Measurements from ENCODE around the gene THEMIS2.

THEMIS2 gene

GRCh38 chr1:27831568-27832410 lies 40.6 kb upstream of the THEMIS2 start:
- no peak for TF ChIP-seq EGR1 (IDR thresholded peaks at IDR 0.05)
- no peak for TF ChIP-seq CREB1 (IDR thresholded peaks at IDR 0.05; ENCODE audit: low read depth)
- no peak for TF ChIP-seq ZBTB7A (IDR thresholded peaks at IDR 0.05; ENCODE audit: low read depth)
- no peak for TF ChIP-seq YY1 (IDR thresholded peaks at IDR 0.05; ENCODE audit: low read depth)
- TF ChIP-seq RAD21 (IDR thresholded peaks at IDR 0.05; ENCODE audit: low read depth), result no peak

DNA sequence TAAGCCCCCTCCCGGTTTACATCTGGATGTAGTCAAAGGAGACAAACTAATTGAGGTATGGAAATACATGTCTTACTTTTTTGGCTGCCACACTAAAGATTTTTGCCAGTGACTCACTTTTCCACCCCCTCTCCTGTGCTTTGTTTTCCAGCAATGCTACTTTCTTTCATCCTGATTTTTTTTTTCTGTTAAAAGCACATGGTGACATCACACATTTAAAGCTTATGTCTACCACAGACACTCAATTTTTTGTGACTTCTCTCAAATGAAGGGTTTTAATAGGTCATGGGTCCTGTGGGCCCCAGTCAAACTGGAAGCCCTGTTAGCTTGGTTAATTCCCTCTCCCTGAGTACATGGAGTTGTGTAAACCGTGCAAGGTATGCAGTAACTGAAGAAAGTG lies 39.6 kb upstream of the THEMIS2 start:
- TF ChIP-seq CREB1 (IDR thresholded peaks at IDR 0.05; ENCODE audit: low read depth) (no peak), YY1 (IDR thresholded peaks at IDR 0.05; ENCODE audit: low read depth) (no peak), CEBPB (IDR thresholded peaks at IDR 0.05) (no peak), ZBTB7A (IDR thresholded peaks at IDR 0.05; ENCODE audit: low read depth) (no peak), MAX (IDR thresholded peaks at IDR 0.05) (no peak), TCF12 (IDR thresholded peaks at IDR 0.05; ENCODE audit: low read depth) (no peak), USF1 (IDR thresholded peaks at IDR 0.05) (no peak), EP300 (IDR thresholded peaks at IDR 0.05; ENCODE audit: borderline replicate concordance) (no peak), TEAD4 (IDR thresholded peaks at IDR 0.05) (no peak), EGR1 (IDR thresholded peaks at IDR 0.05) (no peak), TAF1 (IDR thresholded peaks at IDR 0.05; ENCODE audit: low read depth) (no peak), RAD21 (IDR thresholded peaks at IDR 0.05; ENCODE audit: low read depth) (no peak), NFIC (IDR thresholded peaks at IDR 0.05) (no peak), FOXM1 (IDR thresholded peaks at IDR 0.05; ENCODE audit: borderline replicate concordance, low read depth) (no peak)
- TF ChIP-seq, protein P1, sequence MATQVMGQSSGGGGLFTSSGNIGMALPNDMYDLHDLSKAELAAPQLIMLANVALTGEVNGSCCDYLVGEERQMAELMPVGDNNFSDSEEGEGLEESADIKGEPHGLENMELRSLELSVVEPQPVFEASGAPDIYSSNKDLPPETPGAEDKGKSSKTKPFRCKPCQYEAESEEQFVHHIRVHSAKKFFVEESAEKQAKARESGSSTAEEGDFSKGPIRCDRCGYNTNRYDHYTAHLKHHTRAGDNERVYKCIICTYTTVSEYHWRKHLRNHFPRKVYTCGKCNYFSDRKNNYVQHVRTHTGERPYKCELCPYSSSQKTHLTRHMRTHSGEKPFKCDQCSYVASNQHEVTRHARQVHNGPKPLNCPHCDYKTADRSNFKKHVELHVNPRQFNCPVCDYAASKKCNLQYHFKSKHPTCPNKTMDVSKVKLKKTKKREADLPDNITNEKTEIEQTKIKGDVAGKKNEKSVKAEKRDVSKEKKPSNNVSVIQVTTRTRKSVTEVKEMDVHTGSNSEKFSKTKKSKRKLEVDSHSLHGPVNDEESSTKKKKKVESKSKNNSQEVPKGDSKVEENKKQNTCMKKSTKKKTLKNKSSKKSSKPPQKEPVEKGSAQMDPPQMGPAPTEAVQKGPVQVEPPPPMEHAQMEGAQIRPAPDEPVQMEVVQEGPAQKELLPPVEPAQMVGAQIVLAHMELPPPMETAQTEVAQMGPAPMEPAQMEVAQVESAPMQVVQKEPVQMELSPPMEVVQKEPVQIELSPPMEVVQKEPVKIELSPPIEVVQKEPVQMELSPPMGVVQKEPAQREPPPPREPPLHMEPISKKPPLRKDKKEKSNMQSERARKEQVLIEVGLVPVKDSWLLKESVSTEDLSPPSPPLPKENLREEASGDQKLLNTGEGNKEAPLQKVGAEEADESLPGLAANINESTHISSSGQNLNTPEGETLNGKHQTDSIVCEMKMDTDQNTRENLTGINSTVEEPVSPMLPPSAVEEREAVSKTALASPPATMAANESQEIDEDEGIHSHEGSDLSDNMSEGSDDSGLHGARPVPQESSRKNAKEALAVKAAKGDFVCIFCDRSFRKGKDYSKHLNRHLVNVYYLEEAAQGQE (IDR thresholded peaks at IDR 0.05; ENCODE audit: low read depth), result no peak

DNA sequence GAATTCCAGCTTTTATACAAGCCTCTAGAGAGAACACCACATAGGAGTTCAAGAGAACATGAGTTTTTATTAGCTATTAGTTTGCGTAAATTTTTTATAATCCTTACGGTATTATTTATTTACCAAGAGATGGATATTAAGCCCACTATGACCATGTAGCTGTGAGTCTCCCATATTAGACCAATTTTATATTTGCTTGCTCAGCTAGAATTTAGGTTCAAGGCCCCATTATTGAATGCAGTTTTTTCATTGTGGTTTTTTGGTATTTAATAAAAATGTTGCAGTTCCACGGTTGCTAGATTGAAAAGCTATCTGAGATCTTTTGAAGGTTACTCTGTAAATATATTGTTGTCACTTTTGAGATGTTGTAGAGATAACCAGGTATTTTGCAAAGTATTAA lies 38.9 kb upstream of the THEMIS2 start:
- TF ChIP-seq RAD21 (IDR thresholded peaks at IDR 0.05; ENCODE audit: low read depth) (no peak), NFIC (IDR thresholded peaks at IDR 0.05) (no peak), MAX (IDR thresholded peaks at IDR 0.05) (no peak), CEBPB (IDR thresholded peaks at IDR 0.05) (no peak), USF1 (IDR thresholded peaks at IDR 0.05) (no peak), FOXM1 (IDR thresholded peaks at IDR 0.05; ENCODE audit: borderline replicate concordance, low read depth) (no peak), EGR1 (IDR thresholded peaks at IDR 0.05) (no peak), CREB1 (IDR thresholded peaks at IDR 0.05; ENCODE audit: low read depth) (no peak), EP300 (IDR thresholded peaks at IDR 0.05; ENCODE audit: borderline replicate concordance) (no peak), TCF12 (IDR thresholded peaks at IDR 0.05; ENCODE audit: low read depth) (no peak), TAF1 (IDR thresholded peaks at IDR 0.05; ENCODE audit: low read depth) (no peak), TEAD4 (IDR thresholded peaks at IDR 0.05) (no peak), YY1 (IDR thresholded peaks at IDR 0.05; ENCODE audit: low read depth) (no peak), ZBTB7A (IDR thresholded peaks at IDR 0.05; ENCODE audit: low read depth) (no peak)
- TF ChIP-seq, protein P1 (IDR thresholded peaks at IDR 0.05; ENCODE audit: low read depth), result no peak

DNA sequence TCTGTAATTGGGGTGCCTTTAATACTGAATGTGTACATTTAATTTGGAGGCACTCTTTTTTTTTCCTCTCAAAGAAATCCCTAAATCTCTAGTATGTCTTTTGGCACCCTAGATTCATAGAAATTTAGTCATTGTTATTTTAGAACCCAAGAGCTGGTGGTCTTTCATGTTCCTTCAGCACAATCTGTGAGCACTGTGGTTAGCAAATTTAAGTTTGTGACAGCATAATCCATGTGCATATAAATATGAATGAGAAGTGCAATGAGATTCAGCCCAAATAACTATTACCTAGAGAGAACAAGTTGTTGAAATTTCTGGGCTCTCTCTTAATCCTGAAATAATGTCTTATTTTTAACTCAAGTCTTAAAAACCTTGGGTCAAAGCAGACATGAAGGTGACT lies 37.3 kb upstream of the THEMIS2 start:
- TF ChIP-seq FOXM1 (IDR thresholded peaks at IDR 0.05; ENCODE audit: borderline replicate concordance, low read depth) (no peak), TCF12 (IDR thresholded peaks at IDR 0.05; ENCODE audit: low read depth) (no peak), CREB1 (IDR thresholded peaks at IDR 0.05; ENCODE audit: low read depth) (no peak), TEAD4 (IDR thresholded peaks at IDR 0.05) (no peak), CEBPB (IDR thresholded peaks at IDR 0.05) (no peak), TAF1 (IDR thresholded peaks at IDR 0.05; ENCODE audit: low read depth) (no peak), MAX (IDR thresholded peaks at IDR 0.05) (no peak), YY1 (IDR thresholded peaks at IDR 0.05; ENCODE audit: low read depth) (no peak), USF1 (IDR thresholded peaks at IDR 0.05) (no peak), ZBTB7A (IDR thresholded peaks at IDR 0.05; ENCODE audit: low read depth) (no peak), EP300 (IDR thresholded peaks at IDR 0.05; ENCODE audit: borderline replicate concordance) (no peak), RAD21 (IDR thresholded peaks at IDR 0.05; ENCODE audit: low read depth) (no peak), EGR1 (IDR thresholded peaks at IDR 0.05) (no peak)
- TF ChIP-seq, protein P1 (IDR thresholded peaks at IDR 0.05; ENCODE audit: low read depth), result no peak

Measured in Ishikawa (cell line).